GM19025 (cell line): ENCODE measurements around the gene GCLM.
"Not testable (repeated sequence)": the region's sequence is repeated elsewhere in the genome, so short reads cannot be mapped to it uniquely, and the experiment has no call there.

Source experiments
- ATAC-seq: cut with Tn5 transposase; IDR thresholded peaks from one replicate; pipeline ENCODE4 v1.9.1; 2021; ENCODE audit warnings: mild to moderate bottlenecking, low read depth, moderate library complexity; ENCODE audit not compliant: unreplicated experiment

Gene GCLM

GRCh38 chr1:93909146-93910050, at the start of gene GCLM:
TSS of gene GCLM (minus strand) at chr1:93909430. CDS start at chr1:93909163, 267 bp downstream.
- peak; percentile 92 for ATAC-seq

- ATAC-seq, result no peak
Measured at GRCh38 chr1:93958726-93959100, 49.5 kb upstream of the GCLM start.

- no peak for ATAC-seq
Measured at GRCh38 chr1:93958032-93958725, 48.9 kb upstream of the GCLM start.

GRCh38 chr1:93955765-93956164, 46.5 kb upstream of the GCLM start:
- ATAC-seq, result no peak

- not testable (repeated sequence) for ATAC-seq
Measured at GRCh38 chr1:93947002-93947686, 37.9 kb upstream of the GCLM start.

- no peak for ATAC-seq
Measured at GRCh38 chr1:93938461-93939145, 29.4 kb upstream of the GCLM start.

- no peak for ATAC-seq
Measured at GRCh38 chr1:93937997-93938396, 28.8 kb upstream of the GCLM start.

GRCh38 chr1:93925206-93925605, 16.0 kb upstream of the GCLM start:
- no peak for ATAC-seq

- no peak for ATAC-seq
Measured at GRCh38 chr1:93919780-93920179, 10.6 kb upstream of the GCLM start.

- no peak for ATAC-seq
Measured at GRCh38 chr1:93917302-93917701, 8.1 kb upstream of the GCLM start.

- ATAC-seq, result not testable (repeated sequence)
Measured at GRCh38 chr1:93910880-93911279, 1.6 kb upstream of the GCLM start.

GRCh38 chr1:93910305-93910704, 1.1 kb upstream of the GCLM start:
- ATAC-seq, result no peak

GRCh38 chr1:93908394-93909145, 660 bp downstream of the GCLM start:
- ATAC-seq, result peak; percentile 28

- no peak for ATAC-seq
Measured at GRCh38 chr1:93907718-93908117, 1.5 kb downstream of the GCLM start.

GRCh38 chr1:93906480-93906879, 2.8 kb downstream of the GCLM start:
- no peak for ATAC-seq

GRCh38 chr1:93905734-93906133, 3.5 kb downstream of the GCLM start:
- ATAC-seq, result no peak

- no peak for ATAC-seq
Measured at GRCh38 chr1:93905051-93905450, 4.2 kb downstream of the GCLM start.

GRCh38 chr1:93904228-93904627, 5.0 kb downstream of the GCLM start:
- no peak for ATAC-seq

GRCh38 chr1:93900723-93901504, 8.3 kb downstream of the GCLM start:
- no peak for ATAC-seq
